ENCODE measurements around the gene CDC42BPG.

DNA sequence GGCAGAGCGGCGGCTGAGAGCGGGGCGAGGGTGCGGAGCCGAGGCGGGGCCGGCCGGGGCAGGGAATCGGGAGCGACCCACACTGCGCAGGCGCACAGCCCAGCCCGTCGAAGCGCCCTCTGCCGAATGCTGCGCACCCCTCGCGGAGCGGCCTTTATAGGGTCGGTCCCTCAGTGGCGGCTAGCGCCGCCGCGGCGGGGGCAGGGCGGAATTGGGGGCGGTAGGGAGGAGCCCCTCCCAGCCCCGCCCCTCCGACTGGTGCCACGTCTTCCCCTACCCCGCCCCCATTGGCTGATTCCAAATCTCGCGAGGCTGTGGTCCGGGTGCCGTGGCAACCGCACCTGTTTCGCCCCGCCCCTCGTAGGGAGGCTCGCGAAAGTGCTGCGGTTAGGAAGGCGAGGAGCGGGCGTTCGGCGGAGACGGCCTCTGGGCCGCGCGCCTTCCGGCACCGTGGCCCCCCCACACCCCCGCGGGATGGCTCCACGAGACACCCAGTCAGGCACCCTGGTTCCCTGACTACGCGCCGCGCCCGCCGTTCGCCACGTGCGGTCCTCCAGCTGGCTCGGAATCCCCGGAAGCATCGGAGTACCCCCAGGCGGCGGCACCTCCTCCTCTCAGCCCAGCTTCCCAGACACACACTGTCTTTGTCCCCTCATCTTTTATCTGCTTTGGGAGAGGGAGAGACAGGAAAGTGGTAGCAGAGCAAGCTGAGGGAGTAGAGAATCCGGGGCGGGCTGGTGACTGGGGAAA, 34.2 kb upstream of the CDC42BPG start, which contains the start of gene EHD1:
- TF ChIP-seq, protein P1, sequence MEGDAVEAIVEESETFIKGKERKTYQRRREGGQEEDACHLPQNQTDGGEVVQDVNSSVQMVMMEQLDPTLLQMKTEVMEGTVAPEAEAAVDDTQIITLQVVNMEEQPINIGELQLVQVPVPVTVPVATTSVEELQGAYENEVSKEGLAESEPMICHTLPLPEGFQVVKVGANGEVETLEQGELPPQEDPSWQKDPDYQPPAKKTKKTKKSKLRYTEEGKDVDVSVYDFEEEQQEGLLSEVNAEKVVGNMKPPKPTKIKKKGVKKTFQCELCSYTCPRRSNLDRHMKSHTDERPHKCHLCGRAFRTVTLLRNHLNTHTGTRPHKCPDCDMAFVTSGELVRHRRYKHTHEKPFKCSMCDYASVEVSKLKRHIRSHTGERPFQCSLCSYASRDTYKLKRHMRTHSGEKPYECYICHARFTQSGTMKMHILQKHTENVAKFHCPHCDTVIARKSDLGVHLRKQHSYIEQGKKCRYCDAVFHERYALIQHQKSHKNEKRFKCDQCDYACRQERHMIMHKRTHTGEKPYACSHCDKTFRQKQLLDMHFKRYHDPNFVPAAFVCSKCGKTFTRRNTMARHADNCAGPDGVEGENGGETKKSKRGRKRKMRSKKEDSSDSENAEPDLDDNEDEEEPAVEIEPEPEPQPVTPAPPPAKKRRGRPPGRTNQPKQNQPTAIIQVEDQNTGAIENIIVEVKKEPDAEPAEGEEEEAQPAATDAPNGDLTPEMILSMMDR (IDR thresholded peaks at IDR 0.05) = peak; percentile 55 to 81 (median 73)
- peak; percentile 92 for TF ChIP-seq POLR2A (IDR thresholded peaks at IDR 0.05)
